Measurements from ENCODE around the gene MED13L.

The MED13L gene

DNA sequence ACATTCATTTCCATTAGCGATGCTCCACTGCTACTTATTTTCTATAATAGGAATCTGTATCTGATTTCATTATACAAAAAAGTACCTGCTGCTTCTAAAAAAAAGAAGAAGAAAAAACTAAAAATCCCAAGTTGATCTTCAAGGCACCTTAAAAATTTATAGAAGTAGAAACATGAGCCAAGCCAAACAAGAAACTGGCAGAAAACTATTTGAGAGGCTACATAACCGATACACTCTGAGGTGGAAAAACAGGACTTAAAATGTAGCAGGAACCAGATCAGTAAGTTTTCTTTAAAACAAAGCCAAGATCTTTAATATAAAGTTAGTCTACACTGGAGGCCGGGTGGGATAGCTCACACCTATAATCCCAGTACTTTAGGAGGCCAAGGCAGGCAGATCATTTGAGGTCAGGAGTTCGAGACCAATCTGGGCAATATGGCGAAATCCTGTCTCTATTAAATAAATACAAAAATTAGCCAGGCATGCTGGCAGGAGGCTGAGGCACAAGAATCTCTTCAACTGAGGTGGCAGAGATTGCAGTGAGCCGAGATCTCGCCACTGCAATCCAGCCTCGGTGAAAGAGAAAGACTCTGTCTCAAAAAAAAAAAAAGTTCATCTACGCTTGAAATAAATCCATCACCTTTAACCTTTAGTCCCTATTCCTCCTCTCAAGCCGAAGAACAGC lies 278.6 kb downstream of the MED13L start:
- no peak for ATAC-seq (ENCODE audit: low read depth)
- no peak overlapping the region for H3K27ac ChIP-seq (ENCODE audit: poor library complexity, severe bottlenecking)
- peaks cover 34% of the 10 kb centered on the region for H3K36me3 ChIP-seq (ENCODE audit: low read depth)

DNA sequence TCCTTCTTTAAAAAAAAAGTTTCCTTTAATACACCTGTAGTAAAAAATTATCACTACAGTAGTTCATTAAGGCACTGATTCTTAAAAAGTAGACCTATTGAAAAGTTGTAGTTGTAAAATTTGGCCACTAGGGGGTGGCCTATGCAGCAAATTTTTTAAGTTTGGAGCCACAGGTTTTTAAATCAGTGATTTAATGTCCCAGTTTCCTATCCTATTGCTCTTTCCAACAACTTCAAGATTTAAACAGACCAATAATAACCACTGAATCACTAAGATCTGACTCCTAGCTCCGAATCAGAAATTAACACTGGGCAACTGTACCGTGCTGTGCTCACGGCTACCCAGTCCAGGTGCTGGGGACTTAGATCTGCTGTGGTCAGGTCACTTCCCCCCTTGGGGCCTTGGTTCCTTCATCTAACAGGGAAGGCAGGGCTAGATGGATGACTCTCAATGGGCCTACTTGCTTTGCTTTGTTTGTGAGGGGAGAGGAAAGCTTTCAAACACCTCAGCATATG lies 279.3 kb downstream of the MED13L start:
- H3K36me3 ChIP-seq (ENCODE audit: low read depth) = peaks cover 31% of the 10 kb centered on the region
- TF ChIP-seq, protein P1, sequence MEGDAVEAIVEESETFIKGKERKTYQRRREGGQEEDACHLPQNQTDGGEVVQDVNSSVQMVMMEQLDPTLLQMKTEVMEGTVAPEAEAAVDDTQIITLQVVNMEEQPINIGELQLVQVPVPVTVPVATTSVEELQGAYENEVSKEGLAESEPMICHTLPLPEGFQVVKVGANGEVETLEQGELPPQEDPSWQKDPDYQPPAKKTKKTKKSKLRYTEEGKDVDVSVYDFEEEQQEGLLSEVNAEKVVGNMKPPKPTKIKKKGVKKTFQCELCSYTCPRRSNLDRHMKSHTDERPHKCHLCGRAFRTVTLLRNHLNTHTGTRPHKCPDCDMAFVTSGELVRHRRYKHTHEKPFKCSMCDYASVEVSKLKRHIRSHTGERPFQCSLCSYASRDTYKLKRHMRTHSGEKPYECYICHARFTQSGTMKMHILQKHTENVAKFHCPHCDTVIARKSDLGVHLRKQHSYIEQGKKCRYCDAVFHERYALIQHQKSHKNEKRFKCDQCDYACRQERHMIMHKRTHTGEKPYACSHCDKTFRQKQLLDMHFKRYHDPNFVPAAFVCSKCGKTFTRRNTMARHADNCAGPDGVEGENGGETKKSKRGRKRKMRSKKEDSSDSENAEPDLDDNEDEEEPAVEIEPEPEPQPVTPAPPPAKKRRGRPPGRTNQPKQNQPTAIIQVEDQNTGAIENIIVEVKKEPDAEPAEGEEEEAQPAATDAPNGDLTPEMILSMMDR (IDR thresholded peaks at IDR 0.05; ENCODE audit: poor library complexity, severe bottlenecking) = peak; percentile 95
- no peaks in the 10 kb centered on the region for H3K4me1 ChIP-seq (ENCODE audit: insufficient read depth, poor library complexity, severe bottlenecking)
- H3K27me3 ChIP-seq (ENCODE audit: insufficient read depth, poor library complexity, severe bottlenecking) = no peaks in the 10 kb centered on the region
- no peak overlapping the region for H3K27ac ChIP-seq (ENCODE audit: poor library complexity, severe bottlenecking)
- H3K4me3 ChIP-seq (ENCODE audit: severe bottlenecking) = no peak overlapping the region
- peaks cover 2% of the 10 kb centered on the region for H3K9me3 ChIP-seq (ENCODE audit: severe bottlenecking)
- ATAC-seq (ENCODE audit: low read depth) (no peak), DNase-seq (ENCODE audit: low spot score) (no peak)

More for the DNA sequence above, 278.6 kb downstream of the MED13L start:
- no peak for DNase-seq (ENCODE audit: low spot score)
- Histone ChIP-seq H3K9me3 (ENCODE audit: severe bottlenecking) (peaks cover 2% of the 10 kb centered on the region), H3K27me3 (ENCODE audit: insufficient read depth, poor library complexity, severe bottlenecking) (no peaks in the 10 kb centered on the region), H3K4me1 (ENCODE audit: insufficient read depth, poor library complexity, severe bottlenecking) (no peaks in the 10 kb centered on the region), H3K4me3 (ENCODE audit: severe bottlenecking) (no peak overlapping the region)
- TF ChIP-seq, protein P1 (IDR thresholded peaks at IDR 0.05; ENCODE audit: poor library complexity, severe bottlenecking) = no peak

DNA sequence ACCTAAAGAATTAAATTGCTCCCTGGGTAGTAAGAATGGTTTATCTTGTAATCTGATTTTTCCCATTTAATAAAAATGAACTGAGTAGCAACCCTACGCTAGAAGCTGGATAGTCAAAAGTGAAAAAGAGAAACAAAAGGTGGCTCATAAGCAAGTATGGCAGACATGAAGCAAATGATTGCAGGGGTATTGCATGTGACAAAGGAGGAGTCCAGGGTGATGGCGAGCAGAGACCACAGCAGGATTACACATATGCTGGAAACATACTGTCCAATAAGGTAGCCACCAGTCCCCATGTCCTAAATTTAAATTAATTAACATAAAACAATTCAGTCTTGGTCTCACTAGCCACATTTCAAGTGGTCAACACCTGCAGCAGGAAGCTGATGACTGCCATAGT lies 283.8 kb downstream of the MED13L start:
- ATAC-seq (ENCODE audit: low read depth) (no peak), DNase-seq (ENCODE audit: low spot score) (no peak)

DNA sequence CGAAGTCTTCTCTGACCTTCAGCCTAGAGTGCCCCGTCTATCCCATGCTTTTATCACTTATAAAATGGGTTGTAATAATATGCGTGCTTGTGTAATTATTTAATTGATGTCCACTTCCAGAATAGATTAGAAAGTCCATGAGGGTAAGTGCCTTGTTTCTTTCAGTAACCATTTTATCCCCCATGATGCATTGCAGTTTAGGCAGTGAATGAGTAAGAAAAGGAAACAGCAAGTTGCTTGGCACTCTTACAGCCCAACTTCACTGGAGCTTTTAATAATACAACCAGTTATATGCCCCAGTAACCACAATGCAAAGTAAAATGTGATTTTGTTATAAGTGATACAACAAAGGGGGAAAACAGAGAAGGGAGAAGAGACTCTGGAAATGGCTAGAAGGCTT lies 287.3 kb downstream of the MED13L start:
- DNase-seq (ENCODE audit: low spot score) (no peak), ATAC-seq (ENCODE audit: low read depth) (no peak)
- Histone ChIP-seq H3K27me3 (ENCODE audit: insufficient read depth, poor library complexity, severe bottlenecking) (no peaks in the 10 kb centered on the region), H3K4me1 (ENCODE audit: insufficient read depth, poor library complexity, severe bottlenecking) (no peaks in the 10 kb centered on the region), H3K4me3 (ENCODE audit: severe bottlenecking) (no peak overlapping the region), H3K9me3 (ENCODE audit: severe bottlenecking) (no peaks in the 10 kb centered on the region), H3K27ac (ENCODE audit: poor library complexity, severe bottlenecking) (no peak overlapping the region), H3K36me3 (ENCODE audit: low read depth) (peaks cover 51% of the 10 kb centered on the region)
- TF ChIP-seq, protein P1 (IDR thresholded peaks at IDR 0.05; ENCODE audit: poor library complexity, severe bottlenecking) = no peak

More for the DNA sequence above, 283.8 kb downstream of the MED13L start:
- Histone ChIP-seq H3K4me3 (ENCODE audit: severe bottlenecking) (no peak overlapping the region), H3K27me3 (ENCODE audit: insufficient read depth, poor library complexity, severe bottlenecking) (no peaks in the 10 kb centered on the region), H3K27ac (ENCODE audit: poor library complexity, severe bottlenecking) (no peak overlapping the region), H3K36me3 (ENCODE audit: low read depth) (peaks cover 52% of the 10 kb centered on the region), H3K9me3 (ENCODE audit: severe bottlenecking) (peaks cover 2% of the 10 kb centered on the region), H3K4me1 (ENCODE audit: insufficient read depth, poor library complexity, severe bottlenecking) (no peaks in the 10 kb centered on the region)
- TF ChIP-seq, protein P1 (IDR thresholded peaks at IDR 0.05; ENCODE audit: poor library complexity, severe bottlenecking) = no peak
